Measurements from ENCODE around the gene RRBP1.

Gene RRBP1

DNA sequence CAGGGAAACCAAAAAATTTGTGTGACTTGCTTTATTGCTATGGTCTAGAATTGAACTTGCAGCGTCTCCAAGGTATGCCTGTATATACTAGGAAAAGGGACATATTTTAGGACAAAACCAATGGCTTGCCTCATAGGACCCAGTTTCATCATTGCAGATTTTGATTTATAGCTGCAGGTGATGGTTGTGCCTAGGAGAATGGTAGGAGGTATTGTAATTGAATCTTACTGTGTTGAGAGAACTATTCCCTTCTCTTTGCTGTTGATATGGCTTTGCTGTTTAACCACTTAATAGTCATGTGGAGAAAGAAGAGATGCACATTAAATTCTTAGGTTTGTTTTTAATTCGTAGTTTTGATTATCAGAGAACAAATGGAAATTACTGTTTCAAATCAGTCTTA, 95.8 kb downstream of the RRBP1 start:
- Histone ChIP-seq H3K4me1 (ENCODE audit: insufficient read depth, low read length, poor library complexity, severe bottlenecking) (peaks cover 18% of the 10 kb centered on the region), H3K36me3 (ENCODE audit: insufficient read depth, low read length) (no peaks in the 10 kb centered on the region), H3K79me2 (ENCODE audit: insufficient read depth, low read length) (peaks cover 96% of the 10 kb centered on the region), H3K9me3 (ENCODE audit: insufficient read depth, low read depth, low read length) (no peaks in the 10 kb centered on the region), H3K4me2 (ENCODE audit: low read depth, low read length, poor library complexity, severe bottlenecking) (no peak overlapping the region), H3K4me3 (ENCODE audit: low read length, poor library complexity, severe bottlenecking) (no peak overlapping the region), H3K9me2 (replicated peaks; ENCODE audit: low read depth, low read length) (no peaks in the 10 kb centered on the region), H4K20me1 (ENCODE audit: insufficient read depth, low read length, poor library complexity, severe bottlenecking) (peaks cover 77% of the 10 kb centered on the region), H3K27me3 (ENCODE audit: insufficient read depth, low read length, poor library complexity, severe bottlenecking) (no peaks in the 10 kb centered on the region), H3K9ac (ENCODE audit: low read depth, low read length, poor library complexity, severe bottlenecking) (no peak overlapping the region), H3F3A (ENCODE audit: low read depth) (0 out of 2 replicates have a peak, but pooled peaks cover 4% of the 10 kb centered on the region), H2AFZ (ENCODE audit: low read length) (no peak overlapping the region)
- TF ChIP-seq, protein P1, sequence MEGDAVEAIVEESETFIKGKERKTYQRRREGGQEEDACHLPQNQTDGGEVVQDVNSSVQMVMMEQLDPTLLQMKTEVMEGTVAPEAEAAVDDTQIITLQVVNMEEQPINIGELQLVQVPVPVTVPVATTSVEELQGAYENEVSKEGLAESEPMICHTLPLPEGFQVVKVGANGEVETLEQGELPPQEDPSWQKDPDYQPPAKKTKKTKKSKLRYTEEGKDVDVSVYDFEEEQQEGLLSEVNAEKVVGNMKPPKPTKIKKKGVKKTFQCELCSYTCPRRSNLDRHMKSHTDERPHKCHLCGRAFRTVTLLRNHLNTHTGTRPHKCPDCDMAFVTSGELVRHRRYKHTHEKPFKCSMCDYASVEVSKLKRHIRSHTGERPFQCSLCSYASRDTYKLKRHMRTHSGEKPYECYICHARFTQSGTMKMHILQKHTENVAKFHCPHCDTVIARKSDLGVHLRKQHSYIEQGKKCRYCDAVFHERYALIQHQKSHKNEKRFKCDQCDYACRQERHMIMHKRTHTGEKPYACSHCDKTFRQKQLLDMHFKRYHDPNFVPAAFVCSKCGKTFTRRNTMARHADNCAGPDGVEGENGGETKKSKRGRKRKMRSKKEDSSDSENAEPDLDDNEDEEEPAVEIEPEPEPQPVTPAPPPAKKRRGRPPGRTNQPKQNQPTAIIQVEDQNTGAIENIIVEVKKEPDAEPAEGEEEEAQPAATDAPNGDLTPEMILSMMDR (conservative IDR thresholded peaks at IDR 0.05; ENCODE audit: low read length) = no peak
- TF ChIP-seq EZH2phosphoT487 (IDR thresholded peaks at IDR 0.05; ENCODE audit: borderline replicate concordance) = no peak

DNA sequence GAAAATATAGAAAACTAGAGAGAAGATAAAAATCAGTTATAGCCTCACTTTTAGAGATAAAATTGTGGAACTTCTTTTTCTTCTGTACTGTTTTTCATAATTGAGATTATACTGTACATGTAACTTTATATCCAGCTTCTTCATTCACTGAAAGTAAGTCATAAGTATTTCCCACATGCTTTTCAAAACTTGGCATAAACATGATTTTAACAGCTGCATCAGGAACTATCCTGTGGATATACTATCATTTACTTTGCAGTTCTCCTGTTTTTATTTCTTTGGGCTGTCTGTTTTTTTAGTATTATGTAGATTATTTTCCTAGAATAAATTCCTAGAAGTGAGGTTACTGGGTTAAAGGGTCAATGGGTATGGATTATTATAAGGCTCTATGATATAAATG, 97.4 kb downstream of the RRBP1 start:
- Histone ChIP-seq H3K9ac (ENCODE audit: low read depth, low read length, poor library complexity, severe bottlenecking) (no peak overlapping the region), H4K20me1 (ENCODE audit: insufficient read depth, low read length, poor library complexity, severe bottlenecking) (peaks cover 78% of the 10 kb centered on the region), H3K9me2 (replicated peaks; ENCODE audit: low read depth, low read length) (no peaks in the 10 kb centered on the region), H2AFZ (ENCODE audit: low read length) (no peak overlapping the region), H3K4me3 (ENCODE audit: low read length, poor library complexity, severe bottlenecking) (no peak overlapping the region), H3K4me1 (ENCODE audit: insufficient read depth, low read length, poor library complexity, severe bottlenecking) (peaks cover 9% of the 10 kb centered on the region), H3K9me3 (ENCODE audit: insufficient read depth, low read depth, low read length) (no peaks in the 10 kb centered on the region), H3K79me2 (ENCODE audit: insufficient read depth, low read length) (peaks cover 96% of the 10 kb centered on the region), H3K27me3 (ENCODE audit: insufficient read depth, low read length, poor library complexity, severe bottlenecking) (no peaks in the 10 kb centered on the region), H3F3A (ENCODE audit: low read depth) (no peaks in the 10 kb centered on the region), H3K4me2 (ENCODE audit: low read depth, low read length, poor library complexity, severe bottlenecking) (no peak overlapping the region), H3K36me3 (ENCODE audit: insufficient read depth, low read length) (no peaks in the 10 kb centered on the region)
- TF ChIP-seq EZH2phosphoT487 (IDR thresholded peaks at IDR 0.05; ENCODE audit: borderline replicate concordance) = no peak
- TF ChIP-seq, protein P1 (conservative IDR thresholded peaks at IDR 0.05; ENCODE audit: low read length) = no peak

DNA sequence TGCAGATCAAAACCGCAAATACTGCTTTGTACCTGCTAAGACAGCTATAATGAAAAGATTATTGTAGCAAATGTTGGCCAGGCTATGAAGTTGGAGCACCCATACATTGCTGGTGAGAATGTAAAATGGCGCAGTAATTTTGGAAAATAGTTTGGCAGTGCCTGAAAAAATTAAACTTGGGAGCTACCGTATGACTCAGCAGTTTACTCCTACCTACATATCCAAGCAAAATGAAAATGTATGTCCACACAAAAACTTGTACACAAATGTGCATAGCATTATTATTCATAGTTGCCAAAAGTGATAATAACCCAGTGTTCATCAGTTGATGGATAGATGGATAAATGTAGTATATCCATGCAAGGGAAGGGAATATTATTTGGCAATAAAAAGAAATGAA, 98.9 kb downstream of the RRBP1 start:
- Histone ChIP-seq H3K9ac (ENCODE audit: low read depth, low read length, poor library complexity, severe bottlenecking) (no peak overlapping the region), H3K79me2 (ENCODE audit: insufficient read depth, low read length) (peaks cover 98% of the 10 kb centered on the region), H3K27me3 (ENCODE audit: insufficient read depth, low read length, poor library complexity, severe bottlenecking) (no peaks in the 10 kb centered on the region), H3F3A (ENCODE audit: low read depth) (no peaks in the 10 kb centered on the region), H3K36me3 (ENCODE audit: insufficient read depth, low read length) (no peaks in the 10 kb centered on the region), H3K9me2 (replicated peaks; ENCODE audit: low read depth, low read length) (no peaks in the 10 kb centered on the region), H3K4me3 (ENCODE audit: low read length, poor library complexity, severe bottlenecking) (no peak overlapping the region), H3K9me3 (ENCODE audit: insufficient read depth, low read depth, low read length) (no peaks in the 10 kb centered on the region), H4K20me1 (ENCODE audit: insufficient read depth, low read length, poor library complexity, severe bottlenecking) (peaks cover 76% of the 10 kb centered on the region), H2AFZ (ENCODE audit: low read length) (no peak overlapping the region), H3K4me1 (ENCODE audit: insufficient read depth, low read length, poor library complexity, severe bottlenecking) (peaks cover 12% of the 10 kb centered on the region), H3K4me2 (ENCODE audit: low read depth, low read length, poor library complexity, severe bottlenecking) (no peak overlapping the region)
- TF ChIP-seq, protein P1 (conservative IDR thresholded peaks at IDR 0.05; ENCODE audit: low read length) = no peak
- no peak for TF ChIP-seq EZH2phosphoT487 (IDR thresholded peaks at IDR 0.05; ENCODE audit: borderline replicate concordance)
